NCI-H1417 (cell line): Measurements from ENCODE around the gene RAB40AL.
"Not testable (repeated sequence)": the region's sequence is repeated elsewhere in the genome, so short reads cannot be mapped to it uniquely, and the experiment has no call there.

Source experiments
- DNase-seq, 3 experiments: peaks; one replicate each; lab custom pipeline; 2025; lab: John Stamatoyannopoulos, UW

The RAB40AL gene, protein sequence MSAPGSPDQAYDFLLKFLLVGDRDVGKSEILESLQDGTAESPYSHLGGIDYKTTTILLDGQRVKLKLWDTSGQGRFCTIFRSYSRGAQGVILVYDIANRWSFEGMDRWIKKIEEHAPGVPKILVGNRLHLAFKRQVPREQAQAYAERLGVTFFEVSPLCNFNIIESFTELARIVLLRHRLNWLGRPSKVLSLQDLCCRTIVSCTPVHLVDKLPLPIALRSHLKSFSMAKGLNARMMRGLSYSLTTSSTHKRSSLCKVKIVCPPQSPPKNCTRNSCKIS

DNA sequence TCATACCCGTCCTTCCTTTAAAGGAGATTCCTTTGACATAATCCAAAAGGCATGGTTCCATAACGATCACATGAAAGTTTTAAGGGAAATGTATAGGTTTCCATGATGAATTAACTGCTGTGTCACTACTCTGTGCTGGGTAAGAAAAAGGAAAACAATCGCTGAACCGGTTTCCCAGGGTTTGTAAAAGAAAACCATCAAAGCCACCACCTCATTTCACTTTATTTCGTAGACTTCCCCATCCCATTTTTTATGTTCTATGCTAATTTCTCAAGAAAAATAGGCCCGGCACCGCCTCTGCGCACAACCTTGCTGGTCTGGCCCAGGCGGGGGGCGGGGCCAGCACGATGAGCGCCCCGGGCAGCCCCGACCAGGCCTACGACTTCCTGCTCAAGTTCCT is at the start of gene RAB40AL:
TSS of gene RAB40AL (plus strand) at position 301 of the 400 bp plus-strand sequence. CDS start at position 348, 47 bp downstream.
- not testable (repeated sequence) for DNase-seq

DNA sequence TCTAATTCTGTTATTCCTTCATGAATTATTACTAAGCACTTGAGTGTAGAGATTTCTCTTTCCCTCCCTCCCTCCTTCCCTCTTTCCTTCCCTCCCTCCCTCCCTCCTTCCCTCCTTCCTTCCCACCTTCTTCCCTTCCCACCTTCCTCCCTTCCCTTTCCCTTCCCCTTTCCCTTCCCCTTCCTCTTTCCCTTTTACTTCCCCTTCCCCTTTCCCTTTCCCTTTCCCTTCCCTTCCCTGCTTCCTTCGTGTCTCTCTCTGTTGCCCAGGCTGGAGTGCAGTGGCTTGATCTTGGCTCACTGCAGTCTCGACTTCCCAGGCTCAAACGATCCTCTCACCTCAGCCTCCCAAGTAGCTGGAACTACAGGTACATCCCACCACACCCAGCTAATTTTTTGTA is 49.4 kb upstream of the RAB40AL start:
- no peak for DNase-seq

DNA sequence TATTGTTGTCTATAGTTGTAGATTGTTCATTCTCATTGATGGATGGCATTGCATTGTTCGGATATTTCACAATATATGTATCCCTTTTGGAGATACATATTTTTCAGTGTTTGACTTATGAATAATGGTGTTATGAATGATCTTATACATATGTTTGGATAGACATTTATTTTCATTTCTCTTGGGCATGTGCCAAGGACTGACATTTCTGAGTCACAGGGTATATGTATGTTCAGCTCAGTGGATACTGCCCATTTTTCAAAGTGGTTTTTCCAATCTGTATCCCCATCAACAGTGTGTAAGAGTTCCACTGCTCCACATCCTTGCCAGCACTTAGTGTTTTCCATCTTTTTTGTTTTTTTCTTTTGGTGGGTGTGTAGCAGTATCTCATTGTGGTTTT is 45.0 kb upstream of the RAB40AL start:
- DNase-seq = no peak

DNA sequence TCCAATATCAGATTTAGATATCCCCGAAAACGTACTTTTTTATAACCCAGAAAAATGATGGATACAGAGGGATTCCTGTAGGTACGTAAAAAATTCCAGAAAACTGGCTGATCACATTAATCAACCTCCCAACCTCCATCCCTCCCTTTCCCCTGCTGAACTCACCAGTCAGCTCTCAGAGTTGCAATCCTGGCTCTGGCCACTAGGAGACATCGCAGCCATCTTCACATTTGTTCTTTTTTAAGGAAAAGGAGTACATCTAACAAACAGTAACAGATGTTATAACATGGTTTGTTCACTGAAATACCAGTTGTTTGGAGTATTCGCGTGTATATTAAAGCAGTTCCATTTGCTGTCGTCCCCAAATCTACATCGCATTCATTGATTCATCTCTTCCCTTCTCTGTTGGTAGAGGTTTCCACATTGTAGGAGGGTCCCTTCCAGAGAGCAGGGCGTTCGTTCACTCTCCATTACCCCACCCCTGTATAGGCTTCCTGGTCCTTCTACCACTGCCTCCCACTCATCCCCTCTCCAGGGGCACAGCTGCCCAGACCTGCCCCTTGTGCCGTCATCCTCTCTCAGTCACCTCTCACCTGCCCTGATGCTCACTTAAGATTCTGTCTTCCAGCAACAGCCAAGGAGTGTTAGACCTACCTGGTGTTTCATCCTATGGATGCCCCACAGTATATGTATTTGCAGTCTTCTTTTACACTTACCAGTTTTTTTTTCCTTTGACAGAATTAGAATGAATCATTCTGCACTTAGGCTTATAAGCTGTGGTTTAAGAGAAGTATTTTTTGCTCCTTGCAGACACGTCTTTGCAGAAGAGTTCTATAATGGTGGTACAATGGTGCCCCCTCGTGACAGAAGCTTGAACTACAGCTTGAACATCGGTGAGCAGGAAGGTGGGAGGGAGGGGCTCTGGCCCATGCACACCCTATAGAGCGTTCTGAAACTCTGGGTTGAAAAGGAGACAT is 36.8 kb upstream of the RAB40AL start:
- peak; percentile 54 to 83 (median 66) for DNase-seq

DNA sequence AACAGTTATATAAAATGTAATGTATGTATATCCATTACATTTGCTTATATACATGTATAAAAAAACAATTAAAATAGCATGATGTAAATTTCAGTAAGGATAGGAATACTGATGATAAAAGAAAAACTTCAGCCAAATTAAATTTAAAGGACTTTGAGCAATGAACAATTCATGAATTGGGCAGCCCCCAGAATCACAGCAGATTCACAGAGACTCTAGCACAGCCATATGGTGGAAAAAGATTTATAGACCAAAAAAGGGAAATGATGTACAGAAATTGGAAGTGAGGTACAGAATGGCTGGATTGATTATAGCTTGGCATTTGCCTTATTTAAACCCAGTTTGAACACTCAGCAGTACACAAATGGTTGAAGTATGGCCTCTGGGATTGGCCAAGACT is 34.7 kb upstream of the RAB40AL start:
- DNase-seq = no peak

DNA sequence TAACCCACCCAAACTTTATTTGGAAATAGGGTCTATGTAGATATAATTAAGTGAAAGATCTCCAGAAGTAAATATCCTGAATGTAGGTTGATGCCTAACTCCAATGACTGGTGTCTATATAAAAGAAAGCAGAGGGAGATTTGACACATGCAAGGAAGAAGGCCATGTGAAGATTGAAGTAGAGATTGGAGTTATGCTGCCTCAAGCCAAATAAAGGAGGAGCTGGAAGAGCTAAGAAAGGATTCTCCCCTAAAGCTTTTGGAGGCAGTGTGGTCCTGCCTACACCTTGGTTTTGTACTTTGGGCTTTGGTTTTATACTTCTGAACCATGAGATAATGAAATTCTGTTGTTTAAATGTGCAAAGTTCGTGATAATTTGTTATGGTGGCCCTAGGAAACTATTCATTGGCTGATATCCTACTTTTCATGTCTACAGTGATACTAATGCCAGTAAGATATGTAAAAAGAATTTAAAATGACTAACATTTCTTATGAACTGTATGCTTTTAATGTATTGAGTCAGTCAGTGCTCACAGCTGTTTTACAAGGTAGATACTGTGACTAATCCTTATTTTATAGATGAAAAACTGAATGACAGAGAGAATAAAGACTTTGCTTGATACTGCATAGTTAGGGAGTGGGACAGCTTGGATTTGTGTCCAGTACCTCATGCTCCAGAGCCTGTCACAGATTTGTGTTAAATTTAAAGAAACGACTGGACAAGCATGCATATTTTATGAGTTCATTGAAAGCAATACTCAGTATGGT is 5.9 kb upstream of the RAB40AL start:
- no peak for DNase-seq

DNA sequence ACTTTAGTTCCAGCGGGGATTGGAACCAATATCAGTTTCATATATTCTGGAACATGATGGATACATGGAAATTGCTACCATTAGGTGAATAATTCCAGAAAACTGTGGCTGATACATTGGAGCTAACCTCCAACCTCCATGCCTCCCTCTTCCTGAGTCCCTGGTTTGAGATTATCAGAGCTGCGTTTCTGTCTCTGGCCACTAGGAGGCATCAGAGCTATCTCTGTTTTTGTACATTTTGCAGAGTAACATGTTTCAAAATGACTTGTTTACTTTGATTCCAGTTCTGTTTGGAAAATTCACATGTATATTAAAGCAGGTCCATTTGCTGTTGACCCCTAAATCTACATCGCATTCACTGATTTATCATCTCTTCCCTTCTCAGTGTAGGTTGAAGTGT is 2.4 kb upstream of the RAB40AL start:
- DNase-seq = peak; percentile 8 to 70 (median 31)

DNA sequence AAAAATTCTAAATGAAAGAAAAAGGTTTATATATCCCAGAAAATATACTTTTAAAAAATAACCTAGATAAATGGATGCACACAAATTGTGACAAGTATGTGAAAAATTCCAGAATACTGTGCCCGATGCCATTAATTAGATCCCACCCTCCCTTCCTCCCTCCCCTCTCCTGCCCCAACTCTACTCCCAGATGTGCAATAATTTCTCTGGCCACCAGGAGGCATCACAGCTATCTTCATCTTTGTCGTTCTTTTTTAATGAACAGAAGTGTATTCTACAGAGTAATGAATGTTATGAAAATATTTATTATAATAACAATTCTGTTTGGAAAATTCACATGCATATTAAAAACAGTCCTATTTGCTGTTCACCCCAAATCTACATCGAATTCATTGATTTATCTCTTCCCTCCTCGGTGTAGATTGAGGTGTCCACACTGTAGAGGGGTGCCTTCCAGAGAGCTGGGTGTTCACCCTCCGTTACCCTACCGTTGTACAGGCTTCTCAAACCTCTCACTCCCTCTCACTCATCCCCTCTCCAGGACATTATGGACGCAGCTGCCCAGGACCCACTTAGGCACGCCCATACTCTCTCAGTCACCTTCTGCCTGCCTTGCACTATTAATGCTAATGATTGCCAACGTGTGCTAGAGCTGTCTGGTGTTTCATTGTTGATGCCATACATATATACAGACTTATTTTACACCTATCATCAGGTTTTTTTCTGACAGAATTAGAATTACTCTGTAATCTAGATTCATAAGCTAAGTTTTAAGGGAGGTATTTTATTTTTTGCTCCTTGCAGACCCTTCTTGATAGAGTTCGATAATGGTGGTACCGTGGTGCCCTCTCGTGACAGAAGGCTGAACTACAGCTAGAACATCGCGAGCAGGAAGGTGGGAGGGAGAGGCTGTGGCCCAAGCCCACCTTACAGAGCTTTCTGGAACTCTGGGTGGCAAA is 14.1 kb downstream of the RAB40AL start:
- DNase-seq = peak; percentile 56 to 84 (median 61)

DNA sequence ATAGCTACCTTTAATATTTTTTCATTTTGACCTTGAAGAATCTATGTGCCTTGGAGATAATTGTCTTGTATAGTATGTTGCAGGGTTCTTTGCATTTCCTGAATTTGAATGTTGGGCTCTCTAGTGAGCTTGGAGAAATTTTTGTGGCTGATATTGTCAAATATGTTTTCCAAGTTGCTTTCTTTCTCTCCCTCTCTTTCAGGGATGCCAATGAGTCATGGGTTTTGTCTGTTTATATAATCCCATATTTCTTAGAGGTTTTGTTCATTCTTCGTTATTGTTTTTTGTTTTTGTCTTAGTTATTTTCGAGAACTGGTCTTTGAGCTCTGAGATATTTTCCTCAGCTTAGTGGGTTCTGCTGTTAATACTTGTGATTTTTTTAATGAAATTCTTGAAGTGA is 20.7 kb downstream of the RAB40AL start:
- no peak for DNase-seq

DNA sequence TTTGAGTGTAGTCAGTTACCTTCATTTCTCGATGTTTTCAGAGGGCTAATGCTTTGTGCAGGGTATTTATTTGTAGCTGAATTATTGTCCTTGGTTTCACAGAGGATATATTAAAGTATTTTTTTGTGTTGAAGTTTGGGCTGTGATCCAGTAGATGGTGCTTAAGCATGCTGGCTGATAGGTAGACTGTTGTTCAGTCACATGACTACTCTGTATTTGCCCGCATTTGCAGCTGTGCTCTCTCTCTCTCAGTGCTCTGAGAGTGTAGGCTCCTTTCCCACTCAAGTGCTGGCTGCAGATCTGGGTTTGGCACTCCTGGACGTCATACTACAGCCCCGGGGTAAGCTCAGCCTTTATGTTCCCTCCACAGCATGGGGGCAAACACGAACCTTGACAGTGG is 21.7 kb downstream of the RAB40AL start:
- peak in 1 of 3 experiments; percentile 5 for DNase-seq

DNA sequence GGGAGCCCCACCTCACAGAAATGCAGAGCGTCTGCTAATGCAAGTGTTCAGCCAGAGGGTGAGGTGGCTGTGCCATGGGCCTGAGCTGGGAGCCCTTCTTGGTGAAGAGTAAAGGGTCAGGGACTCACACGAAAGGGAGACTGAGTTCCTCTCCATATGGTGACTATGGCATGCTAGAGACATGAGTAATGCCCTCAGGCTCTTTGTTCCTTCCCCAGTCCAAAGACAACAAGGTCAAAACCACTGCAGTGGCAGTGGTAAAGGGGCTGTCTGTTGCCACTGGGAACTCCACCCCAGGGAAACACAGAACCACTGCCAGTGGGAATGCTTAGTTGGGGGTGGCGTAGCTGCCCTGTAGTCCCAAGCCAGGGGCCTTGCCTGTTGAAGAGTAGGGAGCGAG is 22.4 kb downstream of the RAB40AL start:
- no peak for DNase-seq

DNA sequence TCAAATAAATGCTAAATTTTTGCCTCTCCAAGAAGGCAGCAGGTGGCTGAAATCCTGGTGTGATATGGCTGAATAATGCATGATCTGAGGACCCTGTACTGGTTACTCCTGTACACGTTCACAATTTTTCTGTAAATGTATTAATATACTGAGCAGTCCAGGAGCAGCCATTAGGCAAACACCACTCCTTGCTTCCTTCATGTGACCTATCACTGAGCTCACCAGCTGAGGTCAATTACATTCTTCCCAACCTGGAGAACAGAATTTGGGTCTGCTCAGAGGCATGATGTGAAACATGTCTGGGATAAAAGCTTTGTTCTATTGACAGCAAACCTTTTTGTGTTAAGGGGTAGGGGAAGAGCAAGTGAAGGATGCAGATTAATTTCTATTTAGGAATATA is 26.9 kb downstream of the RAB40AL start:
- DNase-seq = peak in 1 of 3 experiments; percentile 56

DNA sequence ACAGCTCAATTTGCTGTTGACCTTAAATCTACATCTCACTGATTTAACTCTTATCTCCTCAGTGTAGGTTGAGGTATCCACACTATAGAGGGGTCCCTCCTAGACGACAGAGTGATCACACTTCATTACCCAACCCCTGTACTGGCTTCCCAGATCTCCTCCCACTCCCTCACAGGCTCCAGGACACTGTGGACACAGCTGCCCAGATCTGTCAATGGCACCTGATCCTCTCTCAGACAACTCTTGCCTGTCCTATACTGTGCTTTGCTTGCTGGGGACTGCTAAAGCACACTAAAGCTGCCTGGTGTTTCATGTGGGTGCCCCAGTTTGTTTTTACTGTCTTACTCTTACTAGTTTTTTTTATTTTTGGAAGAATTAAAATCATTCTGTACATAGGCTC is 27.9 kb downstream of the RAB40AL start:
- no peak for DNase-seq

DNA sequence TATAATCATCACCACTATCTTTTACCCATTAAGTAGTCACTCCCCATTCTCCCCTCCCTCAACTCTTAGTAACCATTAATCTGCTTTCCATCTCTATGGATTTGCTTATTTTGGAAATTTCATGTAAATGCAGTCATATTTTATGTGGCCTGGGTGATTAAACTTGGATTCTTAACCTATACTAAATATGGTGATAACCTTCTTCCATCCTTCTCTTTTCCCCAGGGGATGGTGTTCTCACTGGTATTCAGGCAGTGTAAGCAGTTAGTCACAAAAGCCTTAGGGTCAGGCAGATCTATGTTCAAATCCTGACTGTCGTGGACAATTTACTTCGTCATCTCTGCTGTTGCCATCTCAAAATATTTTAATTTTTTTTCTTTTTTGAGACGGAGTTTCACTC is 29.6 kb downstream of the RAB40AL start:
- DNase-seq = no peak

DNA sequence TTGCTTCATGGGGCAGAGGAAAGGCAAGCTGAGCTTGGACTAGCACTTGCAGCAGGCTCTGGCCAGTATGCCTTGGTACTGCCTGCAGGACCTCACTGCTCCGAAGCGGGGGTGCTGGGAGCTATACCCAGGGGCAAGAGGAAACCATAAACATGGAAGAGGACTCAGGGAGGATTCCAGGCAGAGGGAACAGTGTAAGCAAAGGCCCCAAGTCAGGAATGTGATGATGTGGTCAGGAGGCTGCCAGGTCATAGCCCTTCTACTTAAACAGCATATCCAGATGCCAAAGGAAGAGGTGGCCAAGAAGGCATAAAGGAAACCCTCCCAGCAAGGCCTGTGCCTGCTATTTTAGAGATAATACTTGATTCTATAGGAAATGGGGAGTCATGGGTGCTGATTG is 31.1 kb downstream of the RAB40AL start:
- no peak for DNase-seq

DNA sequence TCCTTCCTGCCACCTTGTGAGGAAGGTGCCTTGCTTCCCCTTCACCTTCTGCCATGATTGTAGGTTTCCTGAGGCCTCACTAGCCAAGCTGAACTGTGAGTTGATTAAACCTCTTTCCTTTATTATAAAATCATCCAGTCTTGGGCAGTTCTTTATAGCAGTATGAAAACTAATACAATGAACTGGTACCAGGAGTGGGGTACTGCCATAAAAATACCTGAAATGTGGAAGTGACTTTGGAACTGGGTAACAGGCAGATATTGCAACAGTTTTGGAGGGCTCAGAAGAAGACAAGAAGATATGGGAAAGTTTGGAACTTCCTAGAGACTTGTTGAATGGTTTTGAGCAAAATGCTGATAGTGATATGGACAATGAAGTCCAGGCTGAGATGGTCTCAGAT is 34.5 kb downstream of the RAB40AL start:
- DNase-seq = not testable (repeated sequence)

DNA sequence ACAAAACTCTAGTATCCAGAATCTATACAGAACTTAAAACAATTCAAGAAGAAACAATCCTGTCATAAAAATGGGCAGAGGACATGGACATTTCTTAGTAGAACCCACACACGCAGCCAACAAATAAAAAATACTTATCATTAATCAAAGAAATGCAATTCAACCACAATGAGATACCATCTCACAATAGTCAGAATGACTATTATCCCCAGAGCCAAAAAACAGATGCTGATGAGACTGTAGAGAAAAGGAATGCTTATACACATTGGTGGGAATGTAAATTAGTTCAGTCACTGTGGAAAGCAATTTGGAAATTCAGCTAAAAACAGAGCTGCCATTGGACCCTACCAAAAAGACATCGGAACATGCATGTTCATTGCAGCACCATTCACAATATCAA is 37.9 kb downstream of the RAB40AL start:
- DNase-seq = no peak

DNA sequence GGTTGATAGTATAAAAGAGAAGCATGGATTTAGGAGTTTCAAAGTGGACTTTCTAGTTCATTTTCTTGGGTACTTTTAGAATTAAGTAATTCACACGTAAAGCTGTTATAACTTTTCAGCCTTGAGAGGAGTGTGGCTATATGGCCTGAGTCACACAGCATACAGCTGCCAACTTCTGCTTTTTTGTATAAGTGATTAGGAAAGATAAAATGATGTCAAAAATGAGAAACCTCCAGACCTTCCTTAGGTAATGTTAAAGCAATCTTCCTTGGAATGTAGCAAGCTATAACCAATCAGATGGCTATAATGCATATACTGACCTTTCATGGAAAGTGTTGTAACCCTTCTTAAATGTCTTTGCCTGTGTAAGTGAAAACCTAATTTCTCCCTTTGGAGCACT is 39.2 kb downstream of the RAB40AL start:
- DNase-seq = no peak

DNA sequence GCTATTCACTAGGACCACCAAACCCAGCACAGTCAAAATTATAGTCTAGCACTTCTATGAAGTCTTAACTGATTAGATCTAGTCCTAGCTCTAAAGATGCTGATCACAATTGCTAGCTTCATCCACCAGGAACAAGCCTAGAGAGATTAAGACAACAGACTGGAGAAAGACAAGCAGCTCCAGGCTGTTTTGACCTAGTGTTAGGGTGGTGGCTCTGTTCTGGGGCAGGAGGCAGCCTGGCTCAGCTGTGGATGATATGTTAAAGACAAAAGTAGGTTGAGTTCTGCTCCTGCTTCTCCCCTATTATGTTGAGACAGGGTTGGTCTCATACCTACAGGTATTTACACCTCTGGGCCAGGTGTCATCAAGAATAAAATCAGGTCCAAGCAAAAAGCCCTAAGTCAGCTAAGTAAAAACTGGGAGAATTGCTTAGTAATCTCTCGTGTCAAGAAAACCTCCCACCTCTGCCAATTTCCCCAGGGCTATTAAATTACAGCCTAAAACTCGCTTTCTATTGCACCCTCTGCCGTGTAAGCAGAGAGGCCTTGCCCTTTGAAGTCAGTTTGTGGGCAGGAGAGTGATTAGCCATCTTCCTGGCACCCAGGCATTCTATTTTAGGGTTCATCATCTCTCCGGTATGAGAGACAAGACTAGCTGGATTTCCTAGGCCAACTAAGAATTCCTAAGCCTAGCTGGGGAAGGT is 39.9 kb downstream of the RAB40AL start:
- DNase-seq = no peak

DNA sequence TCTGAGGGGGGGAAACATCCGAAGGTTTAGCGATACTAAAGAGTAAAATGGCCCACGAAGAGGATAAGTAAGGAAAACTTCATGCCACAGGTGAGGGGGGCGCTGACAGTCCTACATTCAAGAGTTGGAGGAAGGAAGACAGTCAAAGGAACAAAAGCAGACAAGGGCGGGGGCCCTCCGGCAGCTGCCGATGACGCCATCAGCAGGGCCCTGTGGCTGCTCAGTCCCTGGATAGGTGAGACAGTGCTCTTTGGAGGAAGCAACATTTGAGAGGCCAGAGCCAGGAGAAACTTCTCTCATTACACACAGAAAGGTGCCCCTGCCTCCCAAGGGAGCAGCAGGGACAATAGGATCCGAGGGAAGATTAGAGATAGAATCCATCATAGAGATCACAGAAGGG is 41.5 kb downstream of the RAB40AL start:
- DNase-seq = no peak

DNA sequence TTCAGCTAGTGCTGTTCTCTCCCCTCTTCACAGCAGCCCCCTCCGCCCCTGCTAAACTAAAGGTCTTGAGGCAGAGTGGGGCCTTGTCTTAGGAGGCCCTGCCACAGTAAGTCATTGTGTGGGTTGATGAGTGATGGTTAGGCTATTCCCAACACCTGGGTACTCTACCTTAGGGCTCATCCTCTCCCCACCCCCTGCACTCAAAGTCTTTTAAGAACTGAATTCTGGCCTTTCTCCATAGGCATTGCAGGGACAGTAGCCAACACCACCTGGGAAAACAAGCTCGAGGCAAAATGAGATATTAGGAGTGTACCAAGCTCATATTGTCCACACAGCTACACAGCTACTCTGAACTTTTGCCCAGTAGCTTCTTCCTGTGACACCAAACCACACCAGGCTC is 42.5 kb downstream of the RAB40AL start:
- no peak for DNase-seq
